GM20000 (cell line): ENCODE measurements around the gene DSG2.

Source experiments
- DNase-seq: peaks from one replicate; pipeline ENCODE4 v3.0.0; 2012; ENCODE audit warnings: low spot score
- CTCF ChIP-seq: IDR thresholded peaks from 2 replicates; pipeline ENCODE4 v1.5.1; 2012; ENCODE audit warnings: mild to moderate bottlenecking, control low read depth; ENCODE audit errors: extremely low read depth, missing control alignments

The DSG2 gene

GRCh38 chr18:31497836-31498573, at the start of gene DSG2:
Gene DSG2, plus strand, starts transcription at chr18:31498177. Its CDS starts 75 bp downstream, at chr18:31498252.
- DNase-seq = peak; percentile 89
- TF ChIP-seq CTCF = no peak

GRCh38 chr18:31450409-31450808, 47.6 kb upstream of the DSG2 start:
- TF ChIP-seq CTCF = no peak
- DNase-seq = no peak

GRCh38 chr18:31451625-31452024, 46.4 kb upstream of the DSG2 start:
- no peak for TF ChIP-seq CTCF
- no peak for DNase-seq

- no peak for DNase-seq
- no peak for TF ChIP-seq CTCF
Observed at GRCh38 chr18:31454066-31454708, 43.8 kb upstream of the DSG2 start.

- TF ChIP-seq CTCF = no peak
- DNase-seq = no peak
Observed at GRCh38 chr18:31469629-31470028, 28.3 kb upstream of the DSG2 start.

- no peak for DNase-seq
- no peak for TF ChIP-seq CTCF
Observed at GRCh38 chr18:31478688-31479087, 19.3 kb upstream of the DSG2 start.

- no peak for TF ChIP-seq CTCF
- DNase-seq = no peak
Observed at GRCh38 chr18:31482051-31482450, 15.9 kb upstream of the DSG2 start.
